ENCODE measurements around the gene RBM3. TPM values are rescaled to one million over a fixed set of nuclear protein-coding genes. Genes with fewer than 3 reads are reported as not detected.

RBM3 gene
- polyA plus RNA-seq, 1 of the 3 experiments (the other 2 are of a cell fraction): 183 TPM

- H3K27ac ChIP-seq (ENCODE audit: low read depth in 2 of 2, low read length in 1 of 2): no peak overlapping the region
- no peak overlapping the region for H3K9ac ChIP-seq
- H3K9me2 ChIP-seq: no peaks in the 10 kb centered on the region
- H3K79me2 ChIP-seq (ENCODE audit: insufficient read depth): peaks cover 17% of the 10 kb centered on the region; the same call in 1 of the 2 replicates
- no peak overlapping the region for H2AFZ ChIP-seq (ENCODE audit: low read depth)
- H3K27me3 ChIP-seq (ENCODE audit: insufficient read depth): no peaks in the 10 kb centered on the region
- H3K4me2 ChIP-seq: peak overlapping the region; percentile 46
- peak overlapping the region; percentile 53 to 62 for H3K4me3 ChIP-seq (ENCODE audit: low read depth in 2 of 2, low read length in 1 of 2)
- CTCF ChIA-PET: interaction anchor here (0.9 to 1.7 kb wide), 2 partner anchors 10 to 35 kb away, joined by 3 to 4 read pairs; no protein-coding TSS in a partner anchor
- 60% methylated on average over 7 of the region's 7 CpGs for WGBS (ENCODE audit: low lambda C conversion rate)
- POLR2A ChIA-PET: interaction anchor here (0.9 to 1.0 kb wide), 3 partner anchors 26 to 73 kb away, joined by 3 to 7 read pairs (median 4); partner anchors contain the start of gene RBM3
- H3F3A ChIP-seq (replicated peaks; ENCODE audit: insufficient read depth): peaks cover under 1% of the 10 kb centered on the region
- peaks cover 0 to 2% of the 10 kb centered on the region in 2 experiments for H3K36me3 ChIP-seq (replicated peaks in 1 of 2; ENCODE audit: control insufficient read depth in 1 of 2, insufficient read depth in 2 of 2, low read length in 1 of 2)
- H3K4me1 ChIP-seq (ENCODE audit: control insufficient read depth in 1 of 2, insufficient read depth in 2 of 2, low read depth in 1 of 2, low read length in 1 of 2): peaks cover 0 to 6% of the 10 kb centered on the region in 2 experiments; a peak in 1 of 4 replicates
- H4K20me1 ChIP-seq (ENCODE audit: insufficient read depth): no peaks in the 10 kb centered on the region
- DNase-seq: no peak
- no peaks in the 10 kb centered on the region for H3K9me3 ChIP-seq
- TF ChIP-seq EZH2phosphoT487 (IDR thresholded peaks at IDR 0.05; ENCODE audit: borderline replicate concordance, low read depth) (no peak), NFIC (IDR thresholded peaks at IDR 0.05; ENCODE audit: borderline replicate concordance) (no peak), GABPA (IDR thresholded peaks at IDR 0.05; ENCODE audit: low read depth) (no peak), JUND (IDR thresholded peaks at IDR 0.05) (no peak), GATA2 (CRISPR knock-in tag; IDR thresholded peaks at IDR 0.05) (no peak), RFX5 (IDR thresholded peaks at IDR 0.05; ENCODE audit: low read length) (no peak), PBX3 (IDR thresholded peaks at IDR 0.05) (no peak), RAD21 (IDR thresholded peaks at IDR 0.05; ENCODE audit: low read length) (no peak), EP300 (IDR thresholded peaks at IDR 0.05; ENCODE audit: borderline replicate concordance in 1 of 2, low read depth in 1 of 2, low read length in 1 of 2) (no peak), ZBTB33 (IDR thresholded peaks at IDR 0.05; ENCODE audit: borderline replicate concordance, low read depth) (no peak), NRF1 (IDR thresholded peaks at IDR 0.05; ENCODE audit: low read depth, low read length) (no peak), RCOR1 (IDR thresholded peaks at IDR 0.05; ENCODE audit: low read length) (no peak)
These were observed 33.8 kb upstream of the RBM3 start for GRCh38 chrX:48540480-48540879.

- peaks cover 17% of the 10 kb centered on the region; the same call in 1 of the 2 replicates for H3K79me2 ChIP-seq (ENCODE audit: insufficient read depth)
- H3K4me1 ChIP-seq (ENCODE audit: control insufficient read depth in 1 of 2, insufficient read depth in 2 of 2, low read depth in 1 of 2, low read length in 1 of 2): peaks cover 0 to 6% of the 10 kb centered on the region in 2 experiments; a peak in 1 of 4 replicates
- no peaks in the 10 kb centered on the region for H3K9me3 ChIP-seq
- CTCF ChIA-PET: no interaction called here
- no peak overlapping the region for H2AFZ ChIP-seq (ENCODE audit: low read depth)
- no peak overlapping the region for H3K4me3 ChIP-seq (ENCODE audit: low read depth in 2 of 2, low read length in 1 of 2)
- H3K27me3 ChIP-seq (ENCODE audit: insufficient read depth): no peaks in the 10 kb centered on the region
- H3F3A ChIP-seq (replicated peaks; ENCODE audit: insufficient read depth): peaks cover 2% of the 10 kb centered on the region
- no peaks in the 10 kb centered on the region for H3K9me2 ChIP-seq
- H3K9ac ChIP-seq: no peak overlapping the region
- H3K36me3 ChIP-seq (replicated peaks in 1 of 2; ENCODE audit: control insufficient read depth in 1 of 2, insufficient read depth in 2 of 2, low read length in 1 of 2): peaks cover 0 to 2% of the 10 kb centered on the region in 2 experiments
- DNase-seq: no peak
- H3K27ac ChIP-seq (ENCODE audit: low read depth in 2 of 2, low read length in 1 of 2): no peak overlapping the region
- H3K4me2 ChIP-seq: no peak overlapping the region
- 75% methylated on average over 10 of the region's 10 CpGs for WGBS (ENCODE audit: low lambda C conversion rate)
- POLR2A ChIA-PET: no interaction called here
- H4K20me1 ChIP-seq (ENCODE audit: insufficient read depth): no peaks in the 10 kb centered on the region
- no peak for TF ChIP-seq CHD2 (IDR thresholded peaks at IDR 0.05; ENCODE audit: low read length, partially characterized antibody)
- TF ChIP-seq FOXJ3 (CRISPR knock-in tag; IDR thresholded peaks at IDR 0.05): no peak
- TF ChIP-seq EZH2phosphoT487 (IDR thresholded peaks at IDR 0.05; ENCODE audit: borderline replicate concordance, low read depth): no peak
- TF ChIP-seq, protein P1, sequence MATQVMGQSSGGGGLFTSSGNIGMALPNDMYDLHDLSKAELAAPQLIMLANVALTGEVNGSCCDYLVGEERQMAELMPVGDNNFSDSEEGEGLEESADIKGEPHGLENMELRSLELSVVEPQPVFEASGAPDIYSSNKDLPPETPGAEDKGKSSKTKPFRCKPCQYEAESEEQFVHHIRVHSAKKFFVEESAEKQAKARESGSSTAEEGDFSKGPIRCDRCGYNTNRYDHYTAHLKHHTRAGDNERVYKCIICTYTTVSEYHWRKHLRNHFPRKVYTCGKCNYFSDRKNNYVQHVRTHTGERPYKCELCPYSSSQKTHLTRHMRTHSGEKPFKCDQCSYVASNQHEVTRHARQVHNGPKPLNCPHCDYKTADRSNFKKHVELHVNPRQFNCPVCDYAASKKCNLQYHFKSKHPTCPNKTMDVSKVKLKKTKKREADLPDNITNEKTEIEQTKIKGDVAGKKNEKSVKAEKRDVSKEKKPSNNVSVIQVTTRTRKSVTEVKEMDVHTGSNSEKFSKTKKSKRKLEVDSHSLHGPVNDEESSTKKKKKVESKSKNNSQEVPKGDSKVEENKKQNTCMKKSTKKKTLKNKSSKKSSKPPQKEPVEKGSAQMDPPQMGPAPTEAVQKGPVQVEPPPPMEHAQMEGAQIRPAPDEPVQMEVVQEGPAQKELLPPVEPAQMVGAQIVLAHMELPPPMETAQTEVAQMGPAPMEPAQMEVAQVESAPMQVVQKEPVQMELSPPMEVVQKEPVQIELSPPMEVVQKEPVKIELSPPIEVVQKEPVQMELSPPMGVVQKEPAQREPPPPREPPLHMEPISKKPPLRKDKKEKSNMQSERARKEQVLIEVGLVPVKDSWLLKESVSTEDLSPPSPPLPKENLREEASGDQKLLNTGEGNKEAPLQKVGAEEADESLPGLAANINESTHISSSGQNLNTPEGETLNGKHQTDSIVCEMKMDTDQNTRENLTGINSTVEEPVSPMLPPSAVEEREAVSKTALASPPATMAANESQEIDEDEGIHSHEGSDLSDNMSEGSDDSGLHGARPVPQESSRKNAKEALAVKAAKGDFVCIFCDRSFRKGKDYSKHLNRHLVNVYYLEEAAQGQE (IDR thresholded peaks at IDR 0.05; ENCODE audit: low read depth, low read length): no peak
- no peak for TF ChIP-seq EP300 (IDR thresholded peaks at IDR 0.05; ENCODE audit: borderline replicate concordance in 1 of 2, low read depth in 1 of 2, low read length in 1 of 2)
- TF ChIP-seq YY1 (IDR thresholded peaks at IDR 0.05; ENCODE audit: low read depth): no peak
- no peak for TF ChIP-seq GATA2 (CRISPR knock-in tag; IDR thresholded peaks at IDR 0.05)
- TF ChIP-seq IRF3 (IDR thresholded peaks at IDR 0.05; ENCODE audit: low read depth, low read length): no peak
- no peak for TF ChIP-seq MXI1 (IDR thresholded peaks at IDR 0.05; ENCODE audit: low read depth, low read length)
These were observed 33.0 kb upstream of the RBM3 start for GRCh38 chrX:48541140-48541814.

Measured in SK-N-SH (cell line).